Measurements from ENCODE around the gene HP1BP3.
"Not testable (repeated sequence)": the region's sequence is repeated elsewhere in the genome, so short reads cannot be mapped to it uniquely, and the experiment has no call there.

HP1BP3 gene

DNA sequence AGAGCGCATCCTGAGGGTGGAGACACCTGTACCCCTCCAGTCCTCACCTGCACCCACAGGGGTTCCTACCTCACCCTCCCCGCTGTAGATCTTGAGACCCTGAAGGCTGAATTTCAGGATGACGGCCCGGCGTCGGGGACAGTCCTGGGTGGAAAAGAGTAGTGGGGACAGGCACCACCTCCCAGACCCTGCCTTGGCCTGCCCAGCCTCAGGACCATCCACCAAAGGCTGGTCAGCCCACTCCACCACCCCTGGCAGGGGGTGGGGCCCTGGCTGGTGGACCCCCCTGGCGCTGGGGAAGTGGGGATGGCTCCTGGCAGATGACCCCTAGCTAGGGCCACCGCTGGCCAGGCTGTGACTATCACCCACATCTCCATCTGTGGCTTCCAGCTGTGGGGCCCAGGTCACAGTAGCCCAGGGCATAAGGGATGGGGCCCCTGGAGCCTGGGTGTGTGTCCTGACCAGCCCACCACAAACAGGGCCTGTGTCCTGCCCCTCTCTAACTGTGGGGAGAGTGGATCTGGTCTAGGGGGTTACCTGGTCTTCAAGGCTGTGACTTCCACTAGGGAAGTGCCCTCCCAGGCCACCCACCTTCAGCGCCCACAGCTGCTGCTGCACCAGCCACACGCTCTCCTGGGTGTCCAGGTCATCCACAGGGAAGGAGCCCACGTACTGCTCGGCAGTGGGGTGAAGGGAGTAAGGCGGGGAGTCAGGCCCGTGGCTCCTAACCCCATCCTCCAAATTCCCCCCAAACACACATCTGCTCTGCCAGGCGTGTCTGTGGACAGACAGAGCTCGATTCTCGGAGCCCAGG lies 60.0 kb downstream of the HP1BP3 start:
- no peak for DNase-seq (ENCODE audit: low read depth)

GRCh38 chr1:20726118-20726911 lies 60.8 kb downstream of the HP1BP3 start:
- no peak for DNase-seq (ENCODE audit: low read depth)

- peak; percentile 68 for DNase-seq (ENCODE audit: low read depth)
These were observed 61.7 kb downstream of the HP1BP3 start for GRCh38 chr1:20725189-20726117.

GRCh38 chr1:20724364-20725188 lies 62.5 kb downstream of the HP1BP3 start:
- no peak for DNase-seq (ENCODE audit: low read depth)

DNA sequence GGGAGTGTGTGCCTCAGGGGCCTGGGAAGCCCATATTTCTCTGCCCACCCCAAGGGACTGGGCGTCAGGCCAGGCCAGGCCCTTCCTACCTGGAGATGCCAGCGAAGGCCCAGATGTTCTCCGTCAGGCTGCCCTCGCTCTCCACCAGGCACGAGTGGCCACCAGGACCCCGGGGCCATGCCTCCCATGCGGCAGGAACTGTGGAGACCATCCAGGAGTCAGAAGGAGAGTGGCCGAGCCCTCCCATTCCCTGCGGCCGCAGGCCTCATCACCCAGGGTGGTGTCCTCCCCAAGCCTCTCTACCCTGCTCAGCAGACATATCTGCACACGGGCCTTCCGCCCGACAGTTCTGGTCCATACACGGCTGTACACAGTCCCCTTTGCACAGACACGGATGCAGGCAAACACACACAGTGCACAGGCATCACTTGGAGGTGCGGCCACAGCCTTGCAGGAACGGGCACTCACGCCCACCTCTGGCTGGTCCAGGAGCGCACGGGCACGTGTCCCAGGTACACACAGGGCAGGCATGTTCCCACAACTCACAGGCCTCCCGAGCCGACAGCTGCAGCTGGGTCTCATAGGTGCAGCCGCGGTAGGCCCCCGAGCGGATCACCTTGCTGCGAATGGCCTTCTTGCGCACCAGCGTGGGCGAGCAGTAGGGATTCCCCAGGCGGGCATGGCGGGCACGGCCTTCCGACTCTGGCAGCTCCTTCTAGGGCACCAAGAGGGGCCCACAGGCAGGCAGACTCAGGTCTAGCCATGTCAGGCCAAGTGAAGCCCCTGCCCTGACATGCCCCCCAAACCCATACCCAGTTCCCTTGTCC lies 63.4 kb downstream of the HP1BP3 start:
- no peak for DNase-seq (ENCODE audit: low read depth)

GRCh38 chr1:20723159-20723536 lies 64.0 kb downstream of the HP1BP3 start:
- no peak for DNase-seq (ENCODE audit: low read depth)

DNA sequence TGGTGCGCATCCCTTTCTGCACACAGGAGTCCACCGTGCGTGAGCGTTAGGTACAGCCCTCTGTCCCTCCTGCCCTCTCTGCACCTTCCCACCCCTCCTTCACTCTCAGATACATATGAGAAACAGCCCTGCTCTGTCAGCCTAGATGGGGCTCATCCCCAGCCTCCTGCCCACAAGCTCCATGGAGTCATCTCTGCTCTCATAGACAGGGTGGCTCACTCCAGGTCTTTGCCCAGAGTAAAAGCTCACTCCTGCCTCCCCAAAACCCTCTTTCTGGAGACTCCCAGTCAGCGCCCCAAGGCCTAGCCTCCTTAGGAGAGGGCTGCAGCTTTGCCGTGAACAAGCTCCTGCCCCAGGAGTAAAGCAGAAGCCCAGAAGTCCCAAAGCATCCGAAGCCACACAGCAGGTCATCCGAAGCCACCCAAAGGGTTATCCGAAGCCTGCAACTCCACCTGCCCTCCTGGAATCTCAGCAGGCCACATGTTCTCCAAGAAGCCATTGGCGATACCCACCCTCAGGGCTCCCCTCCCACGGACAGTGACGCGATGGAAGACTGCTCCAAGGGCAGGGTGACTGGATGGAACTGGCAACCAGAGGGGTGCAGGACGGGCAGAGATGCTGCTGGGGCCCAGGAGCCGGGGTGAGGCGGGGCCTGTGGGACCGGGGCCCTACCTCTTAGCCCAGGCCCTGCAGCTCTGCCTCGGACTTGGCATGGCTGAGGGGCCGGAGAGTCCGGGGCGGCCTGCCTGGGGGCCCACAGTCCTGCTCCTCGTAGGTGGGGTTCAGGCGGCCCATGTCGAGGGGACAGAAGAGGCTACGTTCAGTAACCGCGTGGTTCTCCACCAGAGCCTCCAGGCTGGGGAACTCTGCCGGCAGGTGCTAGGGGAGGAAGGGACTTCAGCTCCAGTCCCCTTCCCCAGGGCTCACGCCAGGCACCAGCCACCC lies 65.7 kb downstream of the HP1BP3 start:
- no peak for DNase-seq (ENCODE audit: low read depth)

- no peak for DNase-seq (ENCODE audit: low read depth)
These were observed 66.4 kb downstream of the HP1BP3 start for GRCh38 chr1:20720631-20721091.

- DNase-seq (ENCODE audit: low read depth): no peak
These were observed 67.1 kb downstream of the HP1BP3 start for GRCh38 chr1:20719871-20720620.

DNA sequence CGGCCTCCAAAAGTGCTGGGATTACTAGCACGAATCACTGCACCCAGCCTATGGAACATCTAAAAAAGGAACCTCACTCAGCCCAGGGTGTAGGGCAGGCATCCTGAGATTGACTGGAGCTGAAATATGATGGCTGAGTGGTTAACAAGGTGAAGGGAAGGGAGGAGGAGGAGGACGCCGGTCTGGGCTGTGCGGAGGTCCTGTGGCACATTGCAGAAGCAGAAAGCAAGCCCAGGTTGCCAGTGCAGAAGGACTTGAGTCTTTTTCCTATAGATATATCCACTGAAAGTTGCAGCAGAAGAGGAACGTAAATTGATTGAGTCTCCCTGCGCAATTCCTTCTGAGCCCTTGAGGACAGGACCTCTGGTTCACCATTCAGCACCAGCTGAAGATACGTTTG lies 67.8 kb downstream of the HP1BP3 start:
- no peak for DNase-seq (ENCODE audit: low read depth)

DNA sequence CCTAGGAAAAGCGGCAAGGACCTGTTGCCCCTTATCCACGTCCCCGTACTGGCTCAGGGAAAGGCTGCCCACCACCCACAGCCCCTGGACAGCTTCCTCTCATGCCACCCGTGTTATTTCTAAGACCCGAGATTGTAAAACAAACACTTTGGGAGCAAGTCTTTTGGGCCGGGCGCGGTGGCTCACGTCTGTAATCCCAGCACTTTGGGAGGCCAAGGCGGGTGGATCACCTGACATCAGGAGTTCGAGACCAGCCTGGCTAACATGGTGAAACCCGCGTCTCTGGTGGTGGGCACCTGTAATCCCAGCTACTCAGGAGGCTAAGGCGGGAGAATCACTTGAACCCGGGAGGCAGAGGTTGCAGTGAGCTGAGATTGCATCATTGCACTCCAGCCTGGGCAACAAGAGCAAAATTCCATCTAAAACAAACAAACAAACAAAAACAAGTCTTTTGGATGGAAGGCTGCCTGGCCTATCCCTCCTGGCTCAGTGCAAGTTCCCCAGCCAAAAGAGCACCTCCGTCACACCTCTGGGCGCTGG lies 68.7 kb downstream of the HP1BP3 start:
- not testable (repeated sequence) for DNase-seq (ENCODE audit: low read depth)

- no peak for DNase-seq (ENCODE audit: low read depth)
These were observed 69.4 kb downstream of the HP1BP3 start, which contains the start of gene KIF17 for GRCh38 chr1:20717452-20718342. Gene KIF17, minus strand, starts transcription at chr1:20718007. Its CDS starts 301 bp downstream, at chr1:20717706.

DNA sequence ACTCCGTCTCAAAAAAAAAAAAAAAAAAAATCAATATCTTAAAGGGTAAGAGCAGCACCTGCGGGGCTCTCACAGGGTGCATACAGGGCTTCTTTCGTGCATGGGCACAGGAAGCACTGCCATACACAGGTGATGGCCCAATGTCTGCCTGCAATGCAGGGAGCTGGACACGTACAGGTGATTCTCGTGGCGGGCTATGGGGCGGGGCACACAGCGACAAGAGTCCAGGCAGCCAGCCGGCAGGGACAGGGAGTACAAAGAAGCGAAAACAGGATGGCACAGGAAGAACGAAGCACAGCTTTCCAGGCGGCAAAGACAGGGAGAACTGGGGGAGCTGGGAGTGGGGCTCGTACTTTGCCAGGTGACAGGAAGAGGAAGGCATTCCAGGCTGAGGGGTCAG lies 70.9 kb downstream of the HP1BP3 start:
- DNase-seq (ENCODE audit: low read depth): no peak

GRCh38 chr1:20715406-20715805 lies 71.7 kb downstream of the HP1BP3 start:
- no peak for DNase-seq (ENCODE audit: low read depth)

- no peak for DNase-seq (ENCODE audit: low read depth)
These were observed 73.7 kb downstream of the HP1BP3 start for GRCh38 chr1:20713440-20713839.

- no peak for DNase-seq (ENCODE audit: low read depth)
These were observed 74.9 kb downstream of the HP1BP3 start for GRCh38 chr1:20712215-20712577.

All from HS-5 (cell line).